Measurements from ENCODE around the gene NIPAL3. TPM values are rescaled to one million over a fixed set of nuclear protein-coding genes. Genes with fewer than 3 reads are reported as not detected.
A peak's percentile ranks its signal among the peaks of the same experiment; 100 is the strongest.

The NIPAL3 gene
- total and polyA plus RNA-seq, 4 donors: 23.9 to 66.8 (median 25.3) TPM

DNA sequence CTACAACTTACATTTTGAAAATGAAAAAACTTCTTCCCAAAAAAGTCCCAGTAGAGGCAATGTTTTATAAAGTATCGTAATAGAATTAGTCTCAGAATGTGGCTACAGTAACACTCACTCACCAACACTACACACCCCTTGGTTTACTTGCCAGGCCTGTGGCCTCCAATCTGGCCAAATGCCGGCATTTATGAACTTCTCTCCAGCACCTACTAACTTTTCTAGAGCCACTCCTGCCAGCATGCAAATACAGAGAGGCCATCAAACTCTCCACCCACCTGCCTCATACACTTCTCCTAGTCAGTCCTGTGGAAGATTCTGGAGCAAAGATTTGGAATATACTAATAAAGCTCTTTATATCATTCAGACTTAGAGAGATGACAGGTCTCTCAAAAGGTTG is 34.3 kb upstream of the NIPAL3 start:
- no peak overlapping the region for H3K27ac ChIP-seq (ENCODE audit: low read depth, low read length)
- no peaks in the 10 kb centered on the region for H3K36me3 ChIP-seq (ENCODE audit: control insufficient read depth, insufficient read depth, low read length)
- WGBS (ENCODE audit: insufficient coverage): 100% methylated on average over 1 of the region's 2 CpGs
- no peak overlapping the region for H3K4me3 ChIP-seq (ENCODE audit: low read depth, low read length)
- H3K9me3 ChIP-seq (ENCODE audit: control insufficient read depth, insufficient read depth, low read length): no peaks in the 10 kb centered on the region
- peaks cover 2% of the 10 kb centered on the region for H3K4me1 ChIP-seq (ENCODE audit: control insufficient read depth, insufficient read depth, low read length)
- DNase-seq (ENCODE audit: low read depth in 4 of 6, low spot score in 6 of 6): no peak
- H3K27me3 ChIP-seq (ENCODE audit: control insufficient read depth, insufficient read depth, low read length): no peaks in the 10 kb centered on the region

DNA sequence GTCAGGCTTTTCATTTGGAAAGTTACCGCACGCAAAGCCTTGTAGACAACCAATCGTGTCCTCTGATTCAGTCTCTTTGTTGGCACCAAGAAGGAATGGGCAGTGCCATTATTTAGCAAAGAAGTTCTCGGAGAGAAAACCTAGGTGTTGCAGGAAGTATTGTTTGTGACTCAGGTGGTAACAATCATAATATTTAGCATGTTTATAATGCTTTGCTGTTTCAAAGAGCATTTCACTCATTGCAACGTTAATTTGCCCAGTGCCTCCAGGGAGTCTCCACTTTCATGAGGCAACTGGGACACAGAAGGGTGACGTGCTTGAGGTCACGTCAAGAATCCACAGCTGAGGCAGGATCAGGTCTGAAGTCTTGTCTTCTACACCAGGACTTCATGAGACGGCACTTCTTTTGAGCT is 33.4 kb upstream of the NIPAL3 start:
- Histone ChIP-seq H3K36me3 (ENCODE audit: control insufficient read depth, insufficient read depth, low read length) (no peaks in the 10 kb centered on the region), H3K9me3 (ENCODE audit: control insufficient read depth, insufficient read depth, low read length) (no peaks in the 10 kb centered on the region), H3K27me3 (ENCODE audit: control insufficient read depth, insufficient read depth, low read length) (no peaks in the 10 kb centered on the region), H3K4me1 (ENCODE audit: control insufficient read depth, insufficient read depth, low read length) (peaks cover 9% of the 10 kb centered on the region), H3K4me3 (ENCODE audit: low read depth, low read length) (no peak overlapping the region), H3K27ac (ENCODE audit: low read depth, low read length) (no peak overlapping the region)
- 94% methylated on average over 7 of the region's 8 CpGs for WGBS (ENCODE audit: insufficient coverage)
- no peak for DNase-seq (ENCODE audit: low read depth in 4 of 6, low spot score in 6 of 6)

DNA sequence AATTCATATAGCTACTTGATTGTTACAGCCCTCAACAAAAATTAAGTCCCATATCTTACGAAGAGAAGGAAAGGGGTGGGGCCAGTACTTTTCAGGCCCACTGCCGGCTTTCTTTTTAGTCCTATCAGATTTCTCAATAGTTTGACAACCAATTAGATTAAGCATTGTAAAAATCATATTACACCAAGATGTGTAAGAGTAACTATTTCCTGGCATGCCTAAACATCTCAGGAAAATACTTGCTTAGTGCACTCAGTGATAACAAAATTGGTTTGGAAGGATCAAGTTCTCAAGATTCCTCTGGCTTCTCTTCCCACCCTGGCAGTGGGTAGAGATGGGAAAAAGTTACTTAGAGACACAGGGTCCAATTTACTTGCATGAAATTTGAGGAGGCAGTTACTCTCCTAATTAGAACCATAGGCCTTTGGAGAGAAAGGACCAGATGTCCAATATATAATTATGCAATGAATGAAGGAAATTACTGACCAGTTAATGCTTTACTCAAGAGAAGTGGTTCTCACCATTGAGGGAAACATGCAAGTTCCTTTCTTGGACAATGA is 32.1 kb upstream of the NIPAL3 start:
- Histone ChIP-seq H3K27me3 (ENCODE audit: control insufficient read depth, insufficient read depth, low read length) (no peaks in the 10 kb centered on the region), H3K4me3 (ENCODE audit: low read depth, low read length) (no peak overlapping the region), H3K4me1 (ENCODE audit: control insufficient read depth, insufficient read depth, low read length) (peaks cover 9% of the 10 kb centered on the region), H3K27ac (ENCODE audit: low read depth, low read length) (no peak overlapping the region), H3K36me3 (ENCODE audit: control insufficient read depth, insufficient read depth, low read length) (no peaks in the 10 kb centered on the region), H3K9me3 (ENCODE audit: control insufficient read depth, insufficient read depth, low read length) (no peaks in the 10 kb centered on the region)
- no CpG with 5 or more reads among the region's 2 CpGs for WGBS (ENCODE audit: insufficient coverage)
- no peak for DNase-seq (ENCODE audit: low read depth in 4 of 6, low spot score in 6 of 6)

DNA sequence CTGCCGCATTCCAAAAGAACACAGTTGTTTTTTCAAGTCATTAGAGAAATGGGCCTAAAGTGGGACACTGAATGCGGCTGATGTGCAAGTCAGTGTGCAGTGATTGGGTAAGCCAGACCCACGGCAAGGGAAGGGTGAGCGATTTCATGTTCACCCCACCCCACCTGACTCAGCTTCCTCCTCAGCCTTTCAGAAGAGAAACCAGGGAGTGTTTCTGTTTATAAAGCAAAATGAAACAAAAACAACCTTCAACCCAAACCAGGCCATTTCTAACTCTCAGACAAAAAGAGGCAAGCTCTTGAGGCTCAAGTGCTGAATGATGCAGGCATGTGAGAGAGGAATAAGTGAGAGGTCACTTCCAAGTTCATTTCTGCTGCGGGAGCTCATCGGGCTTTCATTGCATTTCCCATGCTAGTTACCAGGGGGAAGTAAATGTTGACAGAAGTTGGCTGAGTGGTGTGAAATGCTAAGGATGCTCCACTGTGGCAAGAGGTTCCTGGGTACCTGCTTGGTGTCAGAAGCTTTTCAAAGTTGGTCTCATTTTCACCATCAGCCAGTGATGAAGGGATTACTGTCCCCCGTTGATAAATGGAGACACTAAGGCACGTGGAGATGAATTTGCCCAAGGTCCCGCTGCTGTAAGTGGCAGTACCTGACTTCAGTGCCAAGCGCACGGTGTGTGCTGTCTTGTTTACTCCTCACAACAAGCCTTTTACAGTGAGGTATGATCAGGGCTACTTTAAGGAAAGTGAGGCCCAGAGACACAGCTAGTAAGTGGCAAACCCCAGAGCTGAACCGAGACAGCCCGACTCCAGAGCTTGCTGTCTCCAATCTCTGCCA is 31.1 kb upstream of the NIPAL3 start:
- H3K27me3 ChIP-seq (ENCODE audit: control insufficient read depth, insufficient read depth, low read length): no peaks in the 10 kb centered on the region
- no peak overlapping the region for H3K27ac ChIP-seq (ENCODE audit: low read depth, low read length)
- peaks cover 9% of the 10 kb centered on the region for H3K4me1 ChIP-seq (ENCODE audit: control insufficient read depth, insufficient read depth, low read length)
- DNase-seq (ENCODE audit: low read depth in 4 of 6, low spot score in 6 of 6): no peak
- 90% methylated on average over 8 of the region's 13 CpGs for WGBS (ENCODE audit: insufficient coverage)
- H3K9me3 ChIP-seq (ENCODE audit: control insufficient read depth, insufficient read depth, low read length): no peaks in the 10 kb centered on the region
- H3K36me3 ChIP-seq (ENCODE audit: control insufficient read depth, insufficient read depth, low read length): no peaks in the 10 kb centered on the region
- no peak overlapping the region for H3K4me3 ChIP-seq (ENCODE audit: low read depth, low read length)

DNA sequence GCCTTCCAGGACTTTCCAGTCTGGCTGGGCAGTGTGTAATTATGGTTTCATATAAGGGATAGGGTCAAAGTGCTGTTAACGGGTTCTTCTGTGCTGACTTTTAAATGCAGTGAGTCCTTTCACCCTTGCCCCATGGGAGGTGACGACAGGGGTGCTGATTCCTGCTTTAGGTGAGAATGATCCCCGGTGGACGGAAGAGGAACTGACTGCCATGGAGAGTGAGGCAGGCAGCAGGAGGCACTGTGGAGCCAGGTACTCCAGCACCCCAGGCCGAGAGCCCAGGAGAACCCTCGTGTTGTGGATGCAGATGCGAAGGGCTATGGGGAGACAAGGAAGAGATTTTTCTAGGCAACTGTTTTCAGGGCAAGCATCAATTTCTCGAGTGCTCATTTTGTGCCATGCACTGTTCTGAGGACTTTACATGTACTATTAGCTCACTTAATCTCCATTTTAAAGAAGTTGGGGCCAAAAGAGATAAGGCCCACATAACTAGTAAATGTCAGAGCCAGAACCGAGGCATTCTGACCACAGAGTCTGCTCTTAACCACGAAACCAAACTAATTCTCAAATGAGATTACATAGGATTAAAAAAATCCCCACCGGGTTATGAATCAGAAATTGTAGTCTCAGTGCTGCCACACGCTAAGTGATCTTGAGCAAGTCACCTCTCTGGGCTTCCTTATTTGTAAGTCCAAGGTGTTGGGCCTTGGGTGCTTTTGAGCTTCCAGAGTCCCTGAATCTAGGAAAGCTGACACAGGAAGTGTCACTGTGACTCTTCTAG is 30.3 kb upstream of the NIPAL3 start:
- 92% methylated on average over 9 of the region's 12 CpGs for WGBS (ENCODE audit: insufficient coverage)
- Histone ChIP-seq H3K4me3 (ENCODE audit: low read depth, low read length) (no peak overlapping the region), H3K36me3 (ENCODE audit: control insufficient read depth, insufficient read depth, low read length) (no peaks in the 10 kb centered on the region), H3K4me1 (ENCODE audit: control insufficient read depth, insufficient read depth, low read length) (peaks cover 12% of the 10 kb centered on the region), H3K27me3 (ENCODE audit: control insufficient read depth, insufficient read depth, low read length) (no peaks in the 10 kb centered on the region), H3K27ac (ENCODE audit: low read depth, low read length) (no peak overlapping the region), H3K9me3 (ENCODE audit: control insufficient read depth, insufficient read depth, low read length) (no peaks in the 10 kb centered on the region)
- DNase-seq (ENCODE audit: low read depth in 4 of 6, low spot score in 6 of 6): no peak

DNA sequence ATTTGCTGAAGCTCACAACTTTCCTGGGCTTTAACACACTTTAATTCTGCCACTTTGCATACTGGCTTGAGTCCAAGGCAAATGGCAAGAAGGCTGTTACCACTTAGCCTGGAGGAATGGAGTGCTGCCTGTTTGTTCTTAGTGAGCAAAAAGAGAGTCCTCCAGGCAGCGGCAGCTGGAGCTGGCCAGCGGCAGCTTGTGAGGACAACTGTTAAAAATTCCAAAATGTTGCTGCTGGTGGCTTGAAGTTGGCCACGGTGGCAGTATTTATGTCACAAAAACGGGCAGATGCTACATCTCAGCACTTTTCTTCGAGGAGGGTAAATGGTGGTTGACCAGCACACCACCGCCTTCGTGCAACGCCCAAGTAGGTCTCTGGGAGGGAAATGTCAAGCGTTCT is 29.4 kb upstream of the NIPAL3 start:
- WGBS (ENCODE audit: insufficient coverage): 56% methylated on average over 9 of the region's 9 CpGs
- peak in 4 of 6 donors; percentile 24 to 87 (median 60) for DNase-seq (ENCODE audit: low read depth in 4 of 6, low spot score in 6 of 6)

DNA sequence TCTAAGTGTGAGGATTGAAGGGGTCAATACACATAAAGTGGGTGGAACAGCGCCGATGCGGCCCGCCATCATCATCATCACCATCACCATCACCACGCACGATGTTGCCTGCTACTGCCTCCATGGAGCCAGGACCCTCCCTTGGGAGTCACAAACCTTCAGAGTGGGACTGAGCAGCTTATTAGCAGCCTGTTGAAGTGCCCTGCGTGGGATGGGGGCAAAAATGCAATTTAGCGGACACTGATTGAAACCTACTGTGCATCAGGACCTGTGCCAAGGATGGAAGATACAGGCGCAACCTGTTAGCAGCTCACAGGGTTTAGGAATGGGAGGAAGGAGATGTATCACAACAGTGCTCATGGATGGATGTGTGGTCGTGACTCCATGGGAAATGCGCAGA is 28.7 kb upstream of the NIPAL3 start:
- Histone ChIP-seq H3K27ac (ENCODE audit: low read depth, low read length) (no peak overlapping the region), H3K4me1 (ENCODE audit: control insufficient read depth, insufficient read depth, low read length) (peaks cover 17% of the 10 kb centered on the region), H3K9me3 (ENCODE audit: control insufficient read depth, insufficient read depth, low read length) (no peaks in the 10 kb centered on the region), H3K4me3 (ENCODE audit: low read depth, low read length) (no peak overlapping the region), H3K36me3 (ENCODE audit: control insufficient read depth, insufficient read depth, low read length) (no peaks in the 10 kb centered on the region), H3K27me3 (ENCODE audit: control insufficient read depth, insufficient read depth, low read length) (no peaks in the 10 kb centered on the region)
- no peak for DNase-seq (ENCODE audit: low read depth in 4 of 6, low spot score in 6 of 6)
- 95% methylated on average over 9 of the region's 11 CpGs for WGBS (ENCODE audit: insufficient coverage)

More for the DNA sequence above, 29.4 kb upstream of the NIPAL3 start:
- no peaks in the 10 kb centered on the region for H3K9me3 ChIP-seq (ENCODE audit: control insufficient read depth, insufficient read depth, low read length)
- no peaks in the 10 kb centered on the region for H3K36me3 ChIP-seq (ENCODE audit: control insufficient read depth, insufficient read depth, low read length)
- H3K4me3 ChIP-seq (ENCODE audit: low read depth, low read length): no peak overlapping the region
- H3K27me3 ChIP-seq (ENCODE audit: control insufficient read depth, insufficient read depth, low read length): no peaks in the 10 kb centered on the region
- H3K27ac ChIP-seq (ENCODE audit: low read depth, low read length): no peak overlapping the region
- H3K4me1 ChIP-seq (ENCODE audit: control insufficient read depth, insufficient read depth, low read length): peaks cover 17% of the 10 kb centered on the region

DNA sequence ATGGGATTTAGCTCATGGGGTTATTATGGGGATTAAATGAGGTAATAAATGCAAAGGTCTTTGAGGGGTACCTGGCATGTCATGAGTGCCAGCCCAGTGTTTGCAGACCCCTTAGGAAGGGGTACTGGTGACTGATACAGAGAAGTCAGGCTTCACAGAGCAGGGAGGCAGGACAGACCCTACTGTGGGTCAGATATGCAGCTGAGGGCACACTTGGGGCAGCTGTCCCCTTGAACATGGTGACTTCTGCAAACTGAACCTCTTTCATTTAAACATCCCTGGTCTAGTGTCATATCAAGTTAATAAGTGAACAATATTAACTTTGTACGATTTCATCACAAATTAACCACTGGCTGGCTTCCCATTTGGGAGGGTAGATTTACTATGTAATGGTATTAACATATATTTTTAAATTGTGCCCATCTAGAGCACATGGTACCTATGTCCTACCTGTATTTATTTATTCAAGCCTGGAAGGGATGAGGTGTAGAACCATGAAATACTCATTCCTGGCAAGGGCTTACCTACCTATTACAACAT is 27.9 kb upstream of the NIPAL3 start:
- DNase-seq (ENCODE audit: low read depth in 4 of 6, low spot score in 6 of 6): no peak
- no peaks in the 10 kb centered on the region for H3K9me3 ChIP-seq (ENCODE audit: control insufficient read depth, insufficient read depth, low read length)
- H3K27ac ChIP-seq (ENCODE audit: low read depth, low read length): no peak overlapping the region
- H3K4me1 ChIP-seq (ENCODE audit: control insufficient read depth, insufficient read depth, low read length): peaks cover 21% of the 10 kb centered on the region
- WGBS (ENCODE audit: insufficient coverage): no CpG with 5 or more reads among the region's 1 CpG
- H3K27me3 ChIP-seq (ENCODE audit: control insufficient read depth, insufficient read depth, low read length): no peaks in the 10 kb centered on the region
- no peaks in the 10 kb centered on the region for H3K36me3 ChIP-seq (ENCODE audit: control insufficient read depth, insufficient read depth, low read length)
- H3K4me3 ChIP-seq (ENCODE audit: low read depth, low read length): no peak overlapping the region

DNA sequence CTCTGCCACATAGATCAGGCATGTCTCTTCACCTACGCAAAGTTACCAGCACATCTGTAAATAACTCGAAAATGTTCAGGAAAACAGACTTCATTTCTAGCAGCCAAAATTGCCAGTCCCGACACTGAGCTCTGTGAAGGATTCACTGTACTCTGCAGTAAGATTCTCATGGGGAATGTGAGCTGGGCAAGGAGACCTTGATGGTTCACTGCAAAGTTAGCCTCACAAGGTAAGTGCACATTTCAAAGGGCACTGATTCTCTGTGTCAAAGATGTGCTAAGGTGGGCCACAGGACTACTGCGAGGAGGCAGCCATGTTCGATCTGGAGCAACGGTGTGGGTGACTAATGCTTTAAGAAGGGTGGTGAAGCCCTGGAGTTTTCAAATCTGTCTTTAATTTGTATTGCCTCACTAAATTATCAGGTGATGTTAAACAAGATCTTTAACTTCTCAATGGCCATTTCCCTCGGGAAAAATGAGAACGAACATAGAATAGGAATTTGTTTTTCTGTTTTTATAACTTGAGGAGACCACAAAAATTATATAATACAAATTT is 27.2 kb upstream of the NIPAL3 start:
- 100% methylated on average over 1 of the region's 8 CpGs for WGBS (ENCODE audit: insufficient coverage)
- H3K27ac ChIP-seq (ENCODE audit: low read depth, low read length): no peak overlapping the region
- H3K27me3 ChIP-seq (ENCODE audit: control insufficient read depth, insufficient read depth, low read length): no peaks in the 10 kb centered on the region
- no peak overlapping the region for H3K4me3 ChIP-seq (ENCODE audit: low read depth, low read length)
- H3K4me1 ChIP-seq (ENCODE audit: control insufficient read depth, insufficient read depth, low read length): peaks cover 21% of the 10 kb centered on the region
- no peaks in the 10 kb centered on the region for H3K9me3 ChIP-seq (ENCODE audit: control insufficient read depth, insufficient read depth, low read length)
- no peaks in the 10 kb centered on the region for H3K36me3 ChIP-seq (ENCODE audit: control insufficient read depth, insufficient read depth, low read length)
- no peak for DNase-seq (ENCODE audit: low read depth in 4 of 6, low spot score in 6 of 6)

Measured in spinal cord (tissue), 10 donors.